CD4-positive, alpha-beta memory T cell (primary cell): ENCODE results near the gene MXRA8. TPM values are rescaled to one million over a fixed set of nuclear protein-coding genes. Genes with fewer than 3 reads are reported as not detected.

Experiments used
- CTCF ChIA-PET: fragments of 350-600 bp; sonication (Branson Sonifier 250); formaldehyde crosslinking; loops from one replicate; lab custom pipeline; 2021; ENCODE audit warnings: inconsistent platforms; ENCODE audit not compliant: partially characterized antibody; lab: Charles Lee
- POLR2A ChIA-PET: fragments of 350-600 bp; sonication (Branson Sonifier 250); formaldehyde crosslinking; loops from one replicate; lab custom pipeline; 2021; ENCODE audit not compliant: partially characterized antibody; lab: Charles Lee
- DNase-seq, 5 donors: peaks; one replicate each; pipeline versions ENCODE4 v3.0.0 to v3.0.0-alpha.2; 2020 to 2022; ENCODE audit warnings: mixed read lengths in 1 of 5
- H3K27ac ChIP-seq: one replicate; pipeline ENCODE4 v1.7.0; 2013; ENCODE audit warnings: low read depth, low read length
- H3K27me3 ChIP-seq: 2 replicates; pipeline ENCODE4 v1.7.0; 2013; ENCODE audit warnings: mild to moderate bottlenecking, low read length, moderate library complexity; ENCODE audit not compliant: insufficient read depth
- H3K36me3 ChIP-seq: 2 replicates; pipeline ENCODE4 v1.7.0; 2013; ENCODE audit warnings: mild to moderate bottlenecking, low read length, moderate library complexity; ENCODE audit not compliant: insufficient read depth
- H3K4me1 ChIP-seq: 2 replicates; pipeline ENCODE4 v1.7.0; 2013; ENCODE audit warnings: mild to moderate bottlenecking, low read length, moderate library complexity; ENCODE audit not compliant: insufficient read depth
- H3K4me3 ChIP-seq, 2 donors: one replicate each; pipeline ENCODE4 v1.7.0; 2013; ENCODE audit warnings: low read length in 2 of 2, mild to moderate bottlenecking in 1 of 2
- H3K9me3 ChIP-seq, 2 donors: one replicate each; pipeline ENCODE4 v1.7.0; 2013; ENCODE audit warnings: low read length in 2 of 2, control low read depth in 1 of 2; ENCODE audit not compliant: control insufficient read depth in 1 of 2
- H3K27ac Mint-ChIP-seq, 7 donors: one replicate each; pipeline ENCODE4 v1.8.0; 2020 to 2021; ENCODE audit warnings: mixed read lengths in 7 of 7, mild to moderate bottlenecking in 6 of 7, inconsistent platforms in 3 of 7, moderate library complexity in 3 of 7
- H3K27me3 Mint-ChIP-seq, 2 donors: one replicate each; pipeline ENCODE4 v1.8.0; 2020 to 2021; ENCODE audit warnings: mixed read lengths in 2 of 2
- H3K36me3 Mint-ChIP-seq, 2 donors: one replicate each; pipeline ENCODE4 v1.8.0; 2020 to 2021; ENCODE audit warnings: mixed read lengths in 2 of 2, inconsistent platforms in 1 of 2, mild to moderate bottlenecking in 1 of 2
- H3K4me1 Mint-ChIP-seq, 4 donors: one replicate each; pipeline ENCODE4 v1.8.0; 2020 to 2021; ENCODE audit warnings: mixed read lengths in 4 of 4, mild to moderate bottlenecking in 1 of 4
- H3K4me3 Mint-ChIP-seq, 8 donors: one replicate each; pipeline ENCODE4 v1.8.0; 2020 to 2021; ENCODE audit warnings: mixed read lengths in 8 of 8, mild to moderate bottlenecking in 7 of 8, moderate library complexity in 6 of 8, inconsistent platforms in 3 of 8
- H3K9me3 Mint-ChIP-seq, 8 donors: one replicate each; pipeline ENCODE4 v1.8.0; 2020 to 2021; ENCODE audit warnings: mixed read lengths in 8 of 8, mild to moderate bottlenecking in 5 of 8, inconsistent platforms in 3 of 8, moderate library complexity in 1 of 8
- intact Hi-C: fragments of 100-400 bp; cut with micrococcal nuclease; formaldehyde crosslinking; loops from one replicate; pipeline ENCODE4 v1.15.1; 2023
- polyA plus RNA-seq, 2 donors: library from polyadenylated mRNA; unstranded; fragments of 300-500 nt; fragmentation: Illumina TruSeq; gene quantifications; one replicate each; pipeline ENCODE4 v1.2.3, GENCODE V29; 2021
- total RNA-seq, 2 experiments: library from RNA; stranded (reverse); gene quantifications; one replicate each; pipeline ENCODE4 v1.2.3, GENCODE V29; 2021

Gene MXRA8
- total and polyA plus RNA-seq, 4 experiments from 2014 or later: 0.35 to 0.57 TPM; not detected in 2

DNA sequence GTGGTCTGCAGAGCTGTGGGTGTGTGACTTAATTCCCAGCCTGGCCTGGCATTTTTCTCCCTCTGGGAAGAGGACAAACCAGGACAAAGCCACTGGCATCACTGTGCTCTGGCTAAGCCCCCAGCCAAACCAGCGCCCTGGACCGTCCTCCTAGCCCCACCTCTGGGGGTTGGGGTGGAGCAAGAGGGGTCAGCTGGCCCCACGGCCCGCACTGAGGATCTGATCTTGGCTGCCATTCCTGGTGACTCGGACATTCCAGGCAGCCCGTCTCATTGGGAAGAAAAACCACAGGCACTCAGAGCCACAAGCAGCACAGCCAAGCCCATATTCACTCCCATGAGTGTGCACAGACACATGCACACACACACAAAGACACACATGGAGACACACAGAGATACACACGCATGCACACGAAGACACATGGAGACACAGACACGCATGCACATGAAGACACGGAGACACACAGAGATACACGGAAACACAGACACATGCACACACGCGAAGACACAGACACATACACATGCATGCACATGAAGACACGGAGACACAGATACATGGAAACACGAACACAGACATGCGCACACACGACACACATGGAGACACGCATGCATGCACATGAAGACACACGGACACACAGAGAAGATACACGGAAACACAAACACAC is 2.3 kb upstream of the MXRA8 start:
- DNase-seq: no peak
- ChIA-PET CTCF (no interaction called here), POLR2A (no interaction called here)
- no peaks in the 10 kb centered on the region for H3K9me3 ChIP-seq
- H3K4me1 ChIP-seq: peaks cover 13% of the 10 kb centered on the region
- H3K4me3 ChIP-seq: no peak overlapping the region
- H3K27me3 ChIP-seq: no peaks in the 10 kb centered on the region
- no peaks in the 10 kb centered on the region for H3K36me3 ChIP-seq
- Mint-ChIP-seq H3K27me3 (peaks cover 2 to 6% of the 10 kb centered on the region in 2 donors), H3K4me3 (peak overlapping the region in 1 of 8 donors; percentile 42), H3K9me3 (no peaks in the 10 kb centered on the region), H3K27ac (peak overlapping the region in 1 of 7 donors; percentile 3), H3K4me1 (peaks cover 6 to 10% (median 7%) of the 10 kb centered on the region in 4 donors), H3K36me3 (no peaks in the 10 kb centered on the region)
- H3K27ac ChIP-seq: no peak overlapping the region
- intact Hi-C loops: no loop called here

DNA sequence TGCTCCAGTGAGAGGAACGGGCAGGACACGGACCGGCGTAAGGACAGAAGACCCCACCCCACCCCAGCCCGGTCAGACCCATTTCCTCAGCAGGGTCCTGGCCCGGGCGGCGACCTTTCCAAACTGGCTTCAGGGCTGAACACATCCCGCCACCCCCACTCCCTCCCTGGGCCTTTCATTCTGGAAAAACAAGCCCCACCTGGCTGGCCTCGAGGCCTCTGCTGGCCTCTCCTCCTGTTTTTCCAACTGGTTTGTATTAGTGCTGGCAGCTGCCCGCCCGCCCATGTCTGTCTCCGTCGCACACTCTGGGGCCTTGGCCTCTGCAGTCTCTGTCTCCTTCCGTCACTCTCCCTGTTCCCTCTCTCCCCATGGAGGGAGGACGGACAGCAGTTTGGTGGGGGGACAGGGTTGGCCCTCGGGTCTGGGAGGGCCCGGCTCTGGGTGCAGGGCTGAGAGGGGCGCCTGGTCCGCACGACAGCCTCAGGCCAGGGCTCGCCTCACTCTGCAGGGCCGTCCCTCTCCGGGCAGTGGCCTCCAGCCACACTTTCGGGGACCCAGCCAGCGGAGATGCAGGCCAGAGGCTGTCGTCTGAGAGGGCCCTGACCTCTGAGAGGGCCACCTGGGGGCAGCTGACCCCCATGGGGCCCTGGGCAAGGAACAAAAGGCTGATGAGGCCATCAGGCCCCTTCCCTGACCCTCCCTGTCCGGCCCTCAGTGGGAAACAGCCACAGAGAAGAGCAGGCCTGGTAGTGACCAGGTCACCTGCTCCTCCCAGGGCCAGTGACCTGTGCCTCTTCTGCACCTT is 1.5 kb upstream of the MXRA8 start:
- no peaks in the 10 kb centered on the region for H3K9me3 ChIP-seq
- Mint-ChIP-seq H3K36me3 (no peaks in the 10 kb centered on the region), H3K27me3 (peaks cover 2 to 6% of the 10 kb centered on the region in 2 donors), H3K4me1 (peaks cover 6 to 10% (median 7%) of the 10 kb centered on the region in 4 donors), H3K9me3 (no peaks in the 10 kb centered on the region), H3K4me3 (peak overlapping the region in 1 of 8 donors; percentile 61), H3K27ac (no peak overlapping the region)
- H3K27ac ChIP-seq: no peak overlapping the region
- ChIA-PET CTCF (no interaction called here), POLR2A (no interaction called here)
- H3K4me3 ChIP-seq: no peak overlapping the region
- intact Hi-C loops: no loop called here
- peaks cover 13% of the 10 kb centered on the region for H3K4me1 ChIP-seq
- H3K27me3 ChIP-seq: no peaks in the 10 kb centered on the region
- DNase-seq: no peak
- H3K36me3 ChIP-seq: no peaks in the 10 kb centered on the region

DNA sequence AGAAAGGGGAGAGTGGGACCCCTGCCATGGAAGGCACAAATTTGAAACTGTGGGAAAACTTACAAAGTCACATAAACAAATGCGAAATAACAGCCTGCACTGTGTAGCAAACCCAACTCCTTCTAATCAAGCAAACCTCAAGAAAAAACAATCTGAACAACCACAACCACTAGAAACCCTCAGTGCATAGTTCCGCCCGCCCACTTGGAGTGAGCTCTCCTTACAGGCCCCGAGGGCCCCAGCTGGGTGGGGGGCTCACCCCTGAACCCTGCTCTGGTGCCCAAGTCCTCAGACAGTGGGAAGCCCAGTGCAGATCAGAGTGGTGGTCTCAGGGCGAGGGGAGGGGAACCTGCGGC is 931 bp upstream of the MXRA8 start:
- H3K4me3 Mint-ChIP-seq: peak overlapping the region in 4 of 8 donors; percentile 16 to 61 (median 41)
- Histone ChIP-seq H3K9me3 (no peaks in the 10 kb centered on the region), H3K36me3 (no peaks in the 10 kb centered on the region), H3K4me1 (peaks cover 17% of the 10 kb centered on the region), H3K27me3 (no peaks in the 10 kb centered on the region), H3K4me3 (no peak overlapping the region), H3K27ac (no peak overlapping the region)
- H3K36me3 Mint-ChIP-seq: no peaks in the 10 kb centered on the region
- H3K27ac Mint-ChIP-seq: peak overlapping the region in 3 of 7 donors; percentile 11 to 70 (median 42)
- peaks cover 6 to 10% (median 7%) of the 10 kb centered on the region in 4 donors for H3K4me1 Mint-ChIP-seq
- peaks cover 3 to 6% of the 10 kb centered on the region in 2 donors for H3K27me3 Mint-ChIP-seq
- intact Hi-C loops: no loop called here
- no peak for DNase-seq
- POLR2A ChIA-PET: interaction anchor here (0.6 kb wide), 1 partner anchor 13 kb away, joined by 3 read pairs; no protein-coding TSS in a partner anchor
- CTCF ChIA-PET: no interaction called here
- H3K9me3 Mint-ChIP-seq: no peaks in the 10 kb centered on the region

DNA sequence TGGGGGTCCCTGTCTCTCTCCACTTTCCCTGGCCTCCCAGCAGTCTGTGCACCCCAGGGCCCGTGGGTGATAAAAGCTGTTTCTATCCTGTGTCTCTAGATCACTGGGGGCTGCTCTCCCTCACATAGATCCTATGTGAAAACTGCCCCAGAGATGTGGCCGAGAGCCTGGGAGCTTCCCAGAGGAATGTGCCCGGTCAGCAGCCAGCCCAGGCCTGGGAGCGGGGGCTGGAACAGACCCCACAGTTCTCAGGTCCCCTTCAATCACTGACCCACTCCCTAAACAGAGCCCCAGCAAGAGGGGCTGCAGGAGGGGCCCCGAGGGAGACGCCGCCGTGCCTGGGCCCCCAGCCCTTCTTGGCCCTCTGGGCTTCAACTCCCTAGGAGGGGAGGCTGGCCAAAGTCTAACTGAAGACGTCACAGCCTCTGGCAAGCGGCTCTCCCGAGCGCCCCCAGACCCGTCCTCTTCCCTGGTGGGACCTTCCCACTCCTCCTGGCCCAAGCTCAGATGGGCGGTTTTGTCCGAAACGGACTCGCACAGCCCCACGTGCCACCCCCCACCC is 403 bp downstream of the MXRA8 start:
- intact Hi-C loops: no loop called here
- Histone ChIP-seq H3K27me3 (no peaks in the 10 kb centered on the region), H3K36me3 (no peaks in the 10 kb centered on the region), H3K4me3 (no peak overlapping the region), H3K4me1 (peaks cover 26% of the 10 kb centered on the region), H3K27ac (no peak overlapping the region), H3K9me3 (no peaks in the 10 kb centered on the region)
- peaks cover 0 to 2% (median 0%) of the 10 kb centered on the region in 8 donors for H3K9me3 Mint-ChIP-seq
- H3K4me1 Mint-ChIP-seq: peaks cover 6 to 15% (median 8%) of the 10 kb centered on the region in 4 donors
- H3K36me3 Mint-ChIP-seq: no peaks in the 10 kb centered on the region
- peak overlapping the region in 1 of 7 donors; percentile 17 for H3K27ac Mint-ChIP-seq
- ChIA-PET POLR2A (no interaction called here), CTCF (no interaction called here)
- no peak for DNase-seq
- H3K27me3 Mint-ChIP-seq: peaks cover 3 to 8% of the 10 kb centered on the region in 2 donors
- peak overlapping the region in 1 of 8 donors; percentile 21 for H3K4me3 Mint-ChIP-seq

DNA sequence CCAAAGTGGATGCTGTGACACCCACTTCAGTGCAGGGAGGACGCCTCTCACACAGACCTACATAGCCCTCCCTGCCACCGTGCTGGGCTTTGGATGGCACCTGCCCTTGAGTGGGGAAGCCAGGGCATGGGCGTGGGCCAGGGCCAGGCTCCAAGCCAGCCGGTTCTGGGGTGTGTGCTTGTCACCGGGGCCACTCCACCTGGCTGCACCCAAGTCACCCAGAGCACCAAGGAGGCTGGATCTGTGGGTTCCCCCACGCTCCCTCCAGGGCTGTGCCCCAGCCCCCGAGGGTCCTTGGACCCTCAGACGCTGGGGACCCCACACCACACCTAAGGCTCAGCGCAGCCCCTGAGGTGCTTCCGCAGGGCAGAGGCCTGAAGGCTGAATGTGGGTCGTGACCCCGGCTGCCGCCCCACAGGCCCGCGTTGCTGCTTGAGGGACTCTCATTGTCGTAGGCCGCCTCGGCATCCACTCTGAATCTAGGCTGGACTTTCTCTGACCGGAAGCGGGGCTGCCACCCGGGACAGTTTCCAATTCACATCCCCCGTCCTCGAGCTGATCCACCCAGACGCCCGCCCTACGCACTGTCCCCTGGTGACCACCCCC is 1.5 kb downstream of the MXRA8 start:
- no peak overlapping the region for H3K27ac ChIP-seq

DNA sequence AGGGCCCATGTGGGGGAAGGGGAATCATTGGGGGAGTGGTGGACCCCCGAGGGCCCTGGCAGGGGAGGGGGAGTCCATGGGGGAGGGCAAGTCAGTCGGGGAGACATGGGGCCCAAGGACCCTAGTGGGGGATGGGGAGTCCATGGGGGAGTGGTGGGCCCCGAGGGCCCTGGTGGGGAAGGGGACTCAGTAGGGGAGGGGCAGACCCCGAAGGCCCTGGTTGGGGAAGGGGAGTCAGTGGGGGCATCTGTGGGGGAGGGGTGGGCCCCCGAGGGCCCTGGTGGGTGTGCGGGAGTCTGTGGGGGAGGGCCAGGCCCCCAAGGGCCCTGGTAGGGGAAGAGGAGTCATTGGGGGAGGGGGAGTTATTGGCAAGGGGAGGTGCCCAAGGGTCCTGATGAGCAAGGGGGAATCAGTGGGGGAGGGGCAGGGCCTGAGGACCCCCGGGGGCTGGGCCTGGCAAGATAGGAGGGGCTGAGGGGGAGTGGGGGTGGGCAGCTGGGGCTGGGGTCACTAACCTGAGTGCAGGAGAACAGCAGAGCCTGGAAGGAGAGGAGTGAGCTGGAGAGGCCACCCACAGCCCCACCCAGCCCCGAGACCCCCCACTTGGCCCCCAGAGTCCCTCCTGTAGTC is 2.1 kb downstream of the MXRA8 start:
- H3K4me3 Mint-ChIP-seq: no peak overlapping the region
- H3K27me3 Mint-ChIP-seq: peaks cover 6 to 17% of the 10 kb centered on the region in 2 donors
- no peaks in the 10 kb centered on the region for H3K27me3 ChIP-seq
- intact Hi-C loops: no loop called here
- H3K27ac Mint-ChIP-seq: no peak overlapping the region
- peaks cover 26% of the 10 kb centered on the region for H3K4me1 ChIP-seq
- POLR2A ChIA-PET: no interaction called here
- no peak for DNase-seq
- H3K36me3 Mint-ChIP-seq: no peaks in the 10 kb centered on the region
- H3K9me3 Mint-ChIP-seq: peaks cover 0 to 2% (median 0%) of the 10 kb centered on the region in 8 donors
- H3K9me3 ChIP-seq: no peaks in the 10 kb centered on the region
- no peak overlapping the region for H3K27ac ChIP-seq
- no peak overlapping the region for H3K4me3 ChIP-seq
- peaks cover 6 to 27% (median 13%) of the 10 kb centered on the region in 4 donors for H3K4me1 Mint-ChIP-seq
- CTCF ChIA-PET: interaction anchor here (1.2 kb wide), 1 partner anchor 15 kb away, joined by 3 read pairs; no protein-coding TSS in a partner anchor
- H3K36me3 ChIP-seq: no peaks in the 10 kb centered on the region

More for the DNA sequence above, 1.5 kb downstream of the MXRA8 start:
- intact Hi-C loops: no loop called here
- peaks cover 6 to 26% (median 13%) of the 10 kb centered on the region in 4 donors for H3K4me1 Mint-ChIP-seq
- Histone ChIP-seq H3K27me3 (no peaks in the 10 kb centered on the region), H3K9me3 (no peaks in the 10 kb centered on the region), H3K4me3 (no peak overlapping the region), H3K4me1 (peaks cover 26% of the 10 kb centered on the region), H3K36me3 (no peaks in the 10 kb centered on the region)
- peaks cover 0 to 2% (median 0%) of the 10 kb centered on the region in 8 donors for H3K9me3 Mint-ChIP-seq
- H3K27ac Mint-ChIP-seq: no peak overlapping the region
- DNase-seq: no peak
- H3K36me3 Mint-ChIP-seq: no peaks in the 10 kb centered on the region
- POLR2A ChIA-PET: interaction anchor here (0.6 kb wide), 1 partner anchor 337 kb away, joined by 3 read pairs; no protein-coding TSS in a partner anchor
- peaks cover 6 to 17% of the 10 kb centered on the region in 2 donors for H3K27me3 Mint-ChIP-seq
- CTCF ChIA-PET: no interaction called here
- H3K4me3 Mint-ChIP-seq: no peak overlapping the region
